NB4 (cell line): Measurements from ENCODE around the gene ZNF77.
"Not testable (repeated sequence)": the region's sequence is repeated elsewhere in the genome, so short reads cannot be mapped to it uniquely, and the experiment has no call there.

Experiments used
- DNase-seq: peaks from one replicate; pipeline ENCODE4 v3.0.0; 2010; ENCODE audit warnings: low read depth
- H3K4me3 ChIP-seq: one replicate; pipeline ENCODE4 v1.5.1; 2011; ENCODE audit warnings: mild to moderate bottlenecking, low read depth, low read length, moderate library complexity
- MYC ChIP-seq: IDR thresholded peaks from 2 replicates; pipeline ENCODE4 v1.6.1; 2011; ENCODE audit warnings: low read depth, low read length
- POLR2A ChIP-seq: IDR thresholded peaks from 2 replicates; pipeline ENCODE4 v1.6.1; 2011; ENCODE audit warnings: mild to moderate bottlenecking; ENCODE audit not compliant: insufficient read length; ENCODE audit errors: extremely low read depth
- TF ChIP-seq, protein P1 (sequence below): IDR thresholded peaks from one replicate; pipeline ENCODE4 v1.5.1; 2012; ENCODE audit warnings: low read depth, low read length
- TF ChIP-seq, protein P2 (sequence below): IDR thresholded peaks from 2 replicates; pipeline ENCODE4 v1.6.1; 2011; ENCODE audit warnings: low read depth, low read length

Gene ZNF77

DNA sequence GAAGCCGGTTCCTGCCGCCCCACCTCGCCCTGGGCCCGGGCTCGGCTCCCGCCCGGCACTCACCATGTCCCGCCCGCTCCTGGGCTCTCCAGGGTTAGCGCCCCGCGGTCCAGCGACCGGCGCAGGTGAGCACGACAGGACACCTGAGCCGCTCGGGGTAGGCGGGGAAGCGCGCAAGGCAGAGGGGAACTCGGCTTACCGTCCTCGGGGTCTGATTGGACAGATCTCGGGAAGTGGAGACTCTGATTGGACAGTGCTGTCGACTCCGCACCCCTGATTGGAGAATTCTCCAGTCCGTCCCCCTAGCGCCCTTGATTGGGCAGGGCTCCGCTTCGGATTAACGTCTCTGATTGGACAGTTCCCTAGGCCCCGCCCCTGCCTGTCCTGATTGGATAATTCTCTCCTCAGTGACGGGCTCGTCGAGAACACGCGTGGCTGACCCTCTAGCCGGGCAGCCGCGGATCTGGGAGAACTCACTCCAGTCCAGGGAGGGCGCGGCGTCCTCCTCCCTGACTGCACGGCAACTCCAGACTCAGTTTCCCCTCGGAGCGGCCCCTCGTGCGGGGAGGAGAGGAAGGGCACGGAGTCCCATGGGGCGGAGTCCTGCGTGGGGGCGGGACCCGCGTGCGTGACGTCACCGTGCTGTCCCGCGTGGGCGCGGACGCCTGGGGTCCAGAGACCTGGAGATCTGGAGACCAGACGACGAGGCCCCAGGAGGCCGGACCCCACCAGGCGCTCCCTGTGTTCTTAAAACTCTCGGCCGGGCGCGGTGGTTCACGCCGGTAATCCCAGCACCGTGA lies at the start of gene ZNF77:
ZNF77 (minus strand) TSS at position 197 of the 800 bp plus-strand sequence; CDS start at position 66, 131 bp downstream.
- H3K4me3 ChIP-seq: peak within 1 kb of the TSS; percentile 75
- TF ChIP-seq POLR2A (peak; percentile 27), MYC (0 out of 2 replicates have a peak, but pooled peaks have one; percentile 10)
- TF ChIP-seq, protein P1, sequence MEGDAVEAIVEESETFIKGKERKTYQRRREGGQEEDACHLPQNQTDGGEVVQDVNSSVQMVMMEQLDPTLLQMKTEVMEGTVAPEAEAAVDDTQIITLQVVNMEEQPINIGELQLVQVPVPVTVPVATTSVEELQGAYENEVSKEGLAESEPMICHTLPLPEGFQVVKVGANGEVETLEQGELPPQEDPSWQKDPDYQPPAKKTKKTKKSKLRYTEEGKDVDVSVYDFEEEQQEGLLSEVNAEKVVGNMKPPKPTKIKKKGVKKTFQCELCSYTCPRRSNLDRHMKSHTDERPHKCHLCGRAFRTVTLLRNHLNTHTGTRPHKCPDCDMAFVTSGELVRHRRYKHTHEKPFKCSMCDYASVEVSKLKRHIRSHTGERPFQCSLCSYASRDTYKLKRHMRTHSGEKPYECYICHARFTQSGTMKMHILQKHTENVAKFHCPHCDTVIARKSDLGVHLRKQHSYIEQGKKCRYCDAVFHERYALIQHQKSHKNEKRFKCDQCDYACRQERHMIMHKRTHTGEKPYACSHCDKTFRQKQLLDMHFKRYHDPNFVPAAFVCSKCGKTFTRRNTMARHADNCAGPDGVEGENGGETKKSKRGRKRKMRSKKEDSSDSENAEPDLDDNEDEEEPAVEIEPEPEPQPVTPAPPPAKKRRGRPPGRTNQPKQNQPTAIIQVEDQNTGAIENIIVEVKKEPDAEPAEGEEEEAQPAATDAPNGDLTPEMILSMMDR: no peak
- peak; percentile 96 for DNase-seq

DNA sequence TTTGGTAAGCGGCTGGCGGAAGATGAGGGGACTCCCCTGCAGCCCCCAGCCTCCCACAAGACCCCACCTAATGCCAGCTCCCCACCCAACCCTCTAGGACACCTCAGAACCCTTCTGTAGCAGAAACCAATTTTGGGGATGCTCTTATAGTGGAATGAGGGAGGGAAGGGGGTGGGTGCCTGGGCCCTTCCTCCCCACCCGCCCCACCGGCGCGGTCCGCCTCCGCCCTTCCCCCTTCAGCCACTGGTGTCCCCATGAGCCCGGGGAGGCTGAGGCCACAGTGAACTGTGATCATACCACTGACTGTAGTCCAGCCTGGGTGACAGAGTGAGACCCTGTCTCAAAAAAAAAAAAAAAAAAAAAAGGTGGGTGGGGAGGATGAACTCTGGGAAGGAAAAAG lies 48.8 kb upstream of the ZNF77 start:
- no peak for DNase-seq
- TF ChIP-seq, protein P1: no peak
- no peak for TF ChIP-seq MYC
- no peak for TF ChIP-seq POLR2A
- TF ChIP-seq, protein P2, sequence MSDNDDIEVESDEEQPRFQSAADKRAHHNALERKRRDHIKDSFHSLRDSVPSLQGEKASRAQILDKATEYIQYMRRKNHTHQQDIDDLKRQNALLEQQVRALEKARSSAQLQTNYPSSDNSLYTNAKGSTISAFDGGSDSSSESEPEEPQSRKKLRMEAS: no peak
- no peak overlapping the region for H3K4me3 ChIP-seq

DNA sequence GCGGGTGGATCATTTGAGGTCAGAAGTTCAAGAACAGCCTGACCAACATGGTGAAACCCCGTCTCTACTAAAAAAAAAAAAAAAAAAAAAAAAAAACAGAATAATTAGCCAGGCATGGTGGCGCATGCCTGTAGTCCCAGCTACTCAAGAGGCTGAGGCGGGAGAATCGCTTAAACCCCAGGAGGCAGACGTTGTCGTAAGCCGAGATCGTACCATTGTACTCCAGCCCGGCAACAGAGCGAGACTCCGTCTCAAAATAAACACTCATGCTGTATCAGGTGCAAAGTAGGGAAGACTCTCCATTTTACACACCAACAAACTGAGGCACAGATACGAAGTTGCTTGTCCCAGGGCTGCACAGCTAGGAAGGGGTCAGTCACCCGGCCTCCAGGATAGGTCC lies 48.2 kb upstream of the ZNF77 start:
- TF ChIP-seq, protein P1: no peak
- TF ChIP-seq, protein P2: no peak
- TF ChIP-seq MYC: no peak
- TF ChIP-seq POLR2A: no peak
- DNase-seq: no peak
- no peak overlapping the region for H3K4me3 ChIP-seq

DNA sequence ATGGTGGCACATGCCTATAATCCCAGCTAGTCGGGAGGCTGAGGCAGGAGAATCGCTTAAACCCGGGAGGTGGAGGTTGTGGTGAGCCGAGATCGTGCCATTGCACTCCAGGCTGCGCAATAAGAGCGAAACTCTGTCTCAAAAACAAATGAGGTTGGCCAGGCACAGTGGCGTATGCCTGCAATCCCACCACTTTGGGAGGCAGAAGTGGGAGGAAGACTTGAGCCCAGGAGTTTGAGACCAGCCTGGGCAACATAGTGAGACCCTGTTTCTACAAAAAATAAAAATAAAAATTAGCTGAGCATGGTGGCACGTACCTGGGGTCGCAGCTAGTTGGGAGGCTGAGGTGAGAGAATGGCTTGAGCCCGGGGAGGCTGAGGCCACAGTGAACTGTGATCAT lies 47.6 kb upstream of the ZNF77 start:
- not testable (repeated sequence) for H3K4me3 ChIP-seq, DNase-seq

DNA sequence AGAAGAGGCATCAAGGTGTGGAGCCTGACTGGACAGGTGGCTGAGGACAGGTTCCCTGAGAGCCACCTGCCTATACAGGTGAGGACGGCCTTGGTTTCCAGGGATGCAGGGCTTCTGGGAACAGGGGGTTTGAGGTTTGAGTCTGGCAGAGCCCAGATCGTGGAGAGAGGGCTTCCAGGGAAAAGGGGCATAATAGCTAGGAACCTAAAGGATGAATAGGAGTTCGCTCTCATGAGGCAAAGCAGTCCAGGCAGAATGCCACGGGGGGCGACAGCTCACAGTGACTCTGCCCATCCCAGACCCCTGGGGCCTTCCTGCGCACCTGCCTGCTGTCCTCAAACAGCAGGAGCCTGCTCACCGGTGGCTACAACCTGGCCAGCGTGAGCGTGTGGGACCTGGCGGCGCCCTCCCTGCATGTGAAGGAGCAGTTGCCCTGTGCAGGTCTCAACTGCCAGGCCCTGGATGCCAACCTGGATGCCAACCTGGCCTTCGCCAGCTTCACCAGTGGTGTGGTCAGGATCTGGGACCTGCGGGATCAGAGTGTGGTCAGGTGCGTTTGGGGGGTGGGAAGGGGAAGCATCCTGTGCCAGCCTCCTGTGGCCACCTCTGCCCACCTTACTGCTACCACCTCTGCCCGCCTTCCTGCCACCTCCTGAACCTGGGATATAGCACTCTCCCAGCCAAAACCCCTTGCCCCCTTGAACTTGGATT lies 44.6 kb upstream of the ZNF77 start:
- TF ChIP-seq POLR2A (no peak), MYC (no peak)
- TF ChIP-seq, protein P2: no peak
- TF ChIP-seq, protein P1: no peak
- H3K4me3 ChIP-seq: no peak overlapping the region
- DNase-seq: no peak

DNA sequence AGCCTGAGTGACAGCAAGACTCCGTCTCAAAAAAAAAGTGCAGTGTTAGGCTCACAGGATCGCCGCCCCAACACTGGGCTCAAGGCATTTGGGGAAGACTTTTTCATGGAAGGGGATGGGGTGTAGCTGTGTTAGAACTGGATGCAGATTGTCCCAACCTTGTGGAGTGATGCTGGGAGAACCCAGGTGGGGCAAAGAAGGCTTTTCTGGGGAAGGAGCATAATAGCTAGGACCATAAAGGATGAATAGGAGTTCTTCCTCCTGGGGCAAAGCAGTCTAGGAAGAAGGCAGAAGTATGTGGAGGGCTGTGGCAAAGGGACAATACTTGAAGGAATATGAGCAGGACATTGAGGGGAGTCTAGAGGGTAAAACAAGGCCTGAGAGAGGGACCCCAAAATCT lies 43.8 kb upstream of the ZNF77 start:
- TF ChIP-seq POLR2A (no peak), MYC (no peak)
- TF ChIP-seq, protein P2: no peak
- TF ChIP-seq, protein P1: no peak
- DNase-seq: no peak
- H3K4me3 ChIP-seq: no peak overlapping the region
